H1 (cell line): ENCODE results near the gene ITSN1. TPM values are rescaled to one million over a fixed set of nuclear protein-coding genes. Genes with fewer than 3 reads are reported as not detected.
"Not testable (repeated sequence)": the region's sequence is repeated elsewhere in the genome, so short reads cannot be mapped to it uniquely, and the experiment has no call there.

Source experiments
- CTCF ChIA-PET: fragments of 300-600 bp; sonication (Branson Sonifier 250); formaldehyde crosslinking; loops from one replicate; lab custom pipeline; 2021; ENCODE audit not compliant: partially characterized antibody; lab: Charles Lee
- POLR2A ChIA-PET: fragments of 300-600 bp; sonication (Branson Sonifier 250); formaldehyde crosslinking; loops from one replicate; lab custom pipeline; 2021; ENCODE audit warnings: inconsistent platforms; ENCODE audit not compliant: partially characterized antibody; lab: Charles Lee
- DNase-seq, 2 experiments: peaks; one replicate each; pipeline versions ENCODE4 v3.0.0 to v3.0.0-alpha.2; 2010 to 2022; ENCODE audit warnings: low spot score in 2 of 2, low read depth in 1 of 2, mixed read lengths in 1 of 2
- FAIRE-seq: peaks from 2 replicates; lab custom pipeline; 2011; peaks lifted over from hg19 to GRCh38; lab: Jason Lieb, UNC
- H2AFZ ChIP-seq: 2 replicates; pipeline ENCODE4 v1.8.1; 2012; ENCODE audit warnings: low read length, inconsistent platforms
- H2AK5ac ChIP-seq: 2 replicates; pipeline ENCODE4 v1.6.1; 2013; ENCODE audit warnings: low read depth, low read length
- H2BK120ac ChIP-seq: replicated peaks from 2 replicates; pipeline ENCODE3; 2013; ENCODE audit warnings: low read depth, low read length, inconsistent platforms
- H2BK12ac ChIP-seq: 2 replicates; pipeline ENCODE4 v1.6.1; 2013; ENCODE audit warnings: low read depth, low read length
- H2BK15ac ChIP-seq: 2 replicates; pipeline ENCODE4 v1.6.1; 2013; ENCODE audit warnings: low read length
- H2BK20ac ChIP-seq: 2 replicates; pipeline ENCODE4 v1.6.1; 2013; ENCODE audit warnings: low read length
- H2BK5ac ChIP-seq: 2 replicates; pipeline ENCODE4 v1.6.1; 2013; ENCODE audit warnings: low read depth, low read length
- H3K14ac ChIP-seq: 2 replicates; pipeline ENCODE4 v1.6.1; 2013; ENCODE audit warnings: inconsistent platforms; ENCODE audit not compliant: insufficient read length
- H3K18ac ChIP-seq: 2 replicates; pipeline ENCODE4 v1.6.1; 2013; ENCODE audit warnings: low read length; ENCODE audit errors: extremely low read depth
- H3K23ac ChIP-seq: 2 replicates; pipeline ENCODE4 v1.6.1; 2013; ENCODE audit warnings: inconsistent platforms; ENCODE audit not compliant: insufficient read length
- H3K23me2 ChIP-seq: 2 replicates; pipeline ENCODE4 v1.6.1; 2013; ENCODE audit warnings: low read depth, low read length
- H3K27ac ChIP-seq: 2 replicates; pipeline ENCODE4 v1.6.1; 2011; ENCODE audit warnings: low read depth, low read length, inconsistent platforms
- H3K27me3 ChIP-seq, 4 experiments: replicated peaks in 1 of 4; 1 replicate in 1 of 4; 2 replicates in 3 of 4; pipeline versions ENCODE4 v1.6.1 to v1.8.1; 2011 to 2013; ENCODE audit warnings: low read length in 3 of 4, mild to moderate bottlenecking in 3 of 4, inconsistent platforms in 2 of 4, mixed read lengths in 2 of 4, moderate library complexity in 1 of 4; ENCODE audit not compliant: control insufficient read depth in 3 of 4, insufficient read depth in 3 of 4; ENCODE audit errors: extremely low read depth in 1 of 4
- H3K36me3 ChIP-seq, 4 experiments: 2 replicates each; pipeline versions ENCODE4 v1.6.1 to v1.8.1; 2011 to 2013; ENCODE audit warnings: mild to moderate bottlenecking in 4 of 4, low read length in 3 of 4, moderate library complexity in 2 of 4, control low read depth in 1 of 4, inconsistent platforms in 1 of 4; ENCODE audit not compliant: insufficient read depth in 4 of 4, control insufficient read depth in 2 of 4
- H3K4ac ChIP-seq: replicated peaks from 2 replicates; pipeline ENCODE3; 2013; ENCODE audit warnings: low read length, low read depth, mixed read lengths, inconsistent platforms; ENCODE audit not compliant: insufficient read length
- H3K4me1 ChIP-seq, 4 experiments: replicated peaks in 1 of 4; 1 replicate in 1 of 4; 2 replicates in 3 of 4; pipeline versions ENCODE4 v1.6.1 to v1.8.1; 2011 to 2013; ENCODE audit warnings: low read length in 3 of 4, inconsistent platforms in 2 of 4, mixed read lengths in 1 of 4; ENCODE audit not compliant: insufficient read depth in 4 of 4, control insufficient read depth in 3 of 4
- H3K4me2 ChIP-seq, 2 experiments: 2 replicates each; pipeline versions ENCODE4 v1.6.1 to v1.8.1; 2011 to 2013; ENCODE audit warnings: low read depth in 2 of 2, low read length in 2 of 2, control low read depth in 1 of 2, inconsistent platforms in 1 of 2, mild to moderate bottlenecking in 1 of 2; ENCODE audit not compliant: insufficient read depth in 1 of 2
- H3K4me3 ChIP-seq, 4 experiments: fragments of 200-600, 300-600 bp in 1 of 4; sonication (generic), shearing (Covaris generic), sonication (Bioruptor Twin) in 1 of 4; 2 replicates each; pipeline versions ENCODE4 v1.5.1 to v1.8.1; 2011 to 2016; ENCODE audit warnings: low read length in 4 of 4, low read depth in 3 of 4, control low read depth in 2 of 4, inconsistent platforms in 2 of 4, mild to moderate bottlenecking in 2 of 4, mixed read lengths in 1 of 4, moderate library complexity in 1 of 4; ENCODE audit not compliant: insufficient read depth in 2 of 4; ENCODE audit errors: extremely low read depth in 1 of 4
- H3K56ac ChIP-seq: replicated peaks from 2 replicates; pipeline ENCODE3; 2013; ENCODE audit warnings: low read depth, mild to moderate bottlenecking, mixed read lengths, low read length, inconsistent platforms; ENCODE audit not compliant: insufficient read length
- H3K79me1 ChIP-seq: 2 replicates; pipeline ENCODE4 v1.6.1; 2013; ENCODE audit warnings: low read depth, low read length, control low read depth
- H3K79me2 ChIP-seq, 2 experiments: 2 replicates each; pipeline versions ENCODE4 v1.6.1 to v1.8.1; 2012 to 2013; ENCODE audit warnings: low read length in 2 of 2, mild to moderate bottlenecking in 2 of 2, inconsistent platforms in 1 of 2; ENCODE audit not compliant: insufficient read depth in 2 of 2, control insufficient read depth in 1 of 2
- H3K9ac ChIP-seq, 4 experiments: replicated peaks in 1 of 4; 1 replicate in 1 of 4; 2 replicates in 3 of 4; pipeline versions ENCODE4 v1.6.1 to v1.8.1; 2011 to 2013; ENCODE audit warnings: low read depth in 3 of 4, low read length in 3 of 4, control low read depth in 2 of 4, mild to moderate bottlenecking in 2 of 4, moderate library complexity in 2 of 4, inconsistent platforms in 1 of 4; ENCODE audit errors: extremely low read depth in 1 of 4
- H3K9me3 ChIP-seq, 2 experiments: 2 replicates each; pipeline versions ENCODE4 v1.6.1 to v1.8.1; 2012 to 2013; ENCODE audit warnings: mild to moderate bottlenecking in 2 of 2, moderate library complexity in 2 of 2, control low read depth in 1 of 2, inconsistent platforms in 1 of 2, low read depth in 1 of 2, low read length in 1 of 2, mixed read lengths in 1 of 2; ENCODE audit not compliant: insufficient read depth in 2 of 2
- H4K20me1 ChIP-seq, 2 experiments: replicated peaks in 1 of 2; 2 replicates each; pipeline versions ENCODE3 to v1.8.1; 2011 to 2013; ENCODE audit warnings: inconsistent platforms in 2 of 2, low read length in 2 of 2, mild to moderate bottlenecking in 1 of 2; ENCODE audit not compliant: insufficient read depth in 2 of 2, control insufficient read depth in 1 of 2
- H4K5ac ChIP-seq: 2 replicates; pipeline ENCODE4 v1.6.1; 2013; ENCODE audit warnings: low read length, low read depth, mixed read lengths, inconsistent platforms; ENCODE audit not compliant: insufficient read length
- H4K8ac ChIP-seq: 2 replicates; pipeline ENCODE4 v1.8.0; 2013; ENCODE audit warnings: mild to moderate bottlenecking, moderate library complexity, low read length, inconsistent platforms; ENCODE audit not compliant: insufficient read depth; ENCODE audit errors: extremely low read depth
- H4K91ac ChIP-seq: replicated peaks from 2 replicates; pipeline ENCODE3; 2013; ENCODE audit warnings: low read length, mixed read lengths, inconsistent platforms; ENCODE audit not compliant: insufficient read length
- SP1 ChIP-seq: IDR thresholded peaks from 2 replicates; pipeline ENCODE4 v1.6.1; 2011; ENCODE audit warnings: low read depth, low read length
- WGBS, 2 experiments: shearing (Covaris generic) in 1 of 2; methylation state at CpG; one replicate each; pipeline versions ENCODE4 v1.1.6 to v1.1.7; 2013 to 2015; ENCODE audit warnings: low lambda C conversion rate in 2 of 2, mixed read lengths in 2 of 2, inconsistent platforms in 1 of 2, low coverage in 1 of 2, missing lambda C conversion rate in 1 of 2; ENCODE audit not compliant: insufficient replicate concordance in 2 of 2, insufficient coverage in 1 of 2, insufficient read length in 1 of 2; ENCODE audit errors: extremely low coverage in 1 of 2, missing lambda C conversion rate in 1 of 2; 5-methylcytosine and 5-hydroxymethylcytosine counted together
- polyA plus RNA-seq, 7 experiments: library from polyadenylated mRNA; depleted of rRNA in 3 of 7; stranded (reverse) in 5 of 7; unstranded in 2 of 7; fragments of >200 nt in 5 of 7; fragments of 200-250 nt in 2 of 7; gene quantifications; 1 replicate in 5 of 7; 2 replicates in 1 of 7; 4 replicates in 1 of 7; pipeline versions ENCODE4 v1.2.1 to v1.2.3, GENCODE V29; 2011 to 2013; ENCODE audit warnings: missing spikeins in 2 of 7, mixed read lengths in 2 of 7
- total RNA-seq: library from RNA; stranded (reverse); fragmentation: NEBNext Ultra II Directional; extraction: Animal tissue kit (Norgen Biotek cat#: 25700); gene quantifications from 2 replicates; pipeline ENCODE4 v1.2.1, GENCODE V29; 2021
- TF ChIP-seq, protein P1 (sequence below): IDR thresholded peaks from 2 replicates; pipeline ENCODE4 v1.6.1; 2012; ENCODE audit warnings: inconsistent platforms

Gene ITSN1
- total and polyA plus RNA-seq, 2 of the 8 experiments (the other 6 are each of a cell fraction or from before 2014, with no cell fraction given): 60.8 to 78.1 TPM

DNA sequence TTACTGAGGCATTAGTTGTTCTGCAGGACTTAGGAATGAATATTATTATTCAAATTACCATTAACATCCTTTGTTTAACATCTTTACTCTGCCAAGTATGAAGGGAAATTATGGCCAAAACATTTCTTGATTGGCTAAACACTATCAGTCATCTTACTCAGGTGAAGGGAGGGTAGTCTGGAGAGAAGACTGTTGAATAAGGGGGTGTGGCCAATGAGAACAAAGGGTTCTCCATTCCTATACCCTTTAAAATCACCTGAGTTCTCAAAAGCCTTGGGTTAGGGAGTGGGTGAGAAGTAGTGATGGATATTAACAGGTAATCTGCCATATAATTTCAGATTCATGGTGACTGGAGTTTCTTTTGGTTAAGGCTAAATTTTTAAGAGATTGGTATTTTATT is 20.0 kb upstream of the ITSN1 start (continued):
- TF ChIP-seq SP1: no peak
- TF ChIP-seq, protein P1, sequence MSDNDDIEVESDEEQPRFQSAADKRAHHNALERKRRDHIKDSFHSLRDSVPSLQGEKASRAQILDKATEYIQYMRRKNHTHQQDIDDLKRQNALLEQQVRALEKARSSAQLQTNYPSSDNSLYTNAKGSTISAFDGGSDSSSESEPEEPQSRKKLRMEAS: no peak

DNA sequence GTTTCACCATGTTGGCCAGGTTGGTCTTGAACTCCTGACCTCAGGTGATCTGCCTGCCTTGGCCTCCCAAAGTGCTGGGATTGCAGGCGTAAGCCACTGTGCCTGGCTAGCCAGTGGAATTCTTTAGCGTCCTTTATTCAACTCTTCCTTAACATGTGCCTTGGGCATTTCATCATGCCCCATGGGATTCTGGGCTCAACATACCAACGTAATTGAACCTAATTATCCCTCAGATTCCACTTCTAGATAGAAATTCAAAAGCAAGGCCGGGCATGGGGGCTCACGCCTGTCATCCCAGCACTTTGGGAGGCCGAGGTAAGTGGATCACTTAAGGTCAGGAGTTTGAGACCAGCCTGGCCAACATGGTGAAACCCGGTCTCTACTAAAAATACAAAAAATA is 16.1 kb upstream of the ITSN1 start:
- not testable (repeated sequence) for H4K5ac ChIP-seq, H2BK5ac ChIP-seq, H2BK15ac ChIP-seq, H3K23me2 ChIP-seq, H3K23ac ChIP-seq, H3K14ac ChIP-seq, H4K20me1 ChIP-seq, H3K79me2 ChIP-seq, H4K8ac ChIP-seq, H3K79me1 ChIP-seq, H2BK20ac ChIP-seq, H2BK12ac ChIP-seq, H2BK120ac ChIP-seq, H3K4ac ChIP-seq, H3K9ac ChIP-seq, DNase-seq, FAIRE-seq, H3K27ac ChIP-seq, H3K27me3 ChIP-seq, H3K18ac ChIP-seq, H3K4me3 ChIP-seq, H3K4me1 ChIP-seq, H3K36me3 ChIP-seq, H4K91ac ChIP-seq, H3K4me2 ChIP-seq, H3K9me3 ChIP-seq, H3K56ac ChIP-seq, H2AK5ac ChIP-seq, H2AFZ ChIP-seq
- ChIA-PET POLR2A (interaction anchor here (0.6 to 1.0 kb wide), 2 partner anchors 11 to 103 kb away, joined by 3 read pairs; no protein-coding TSS in a partner anchor), CTCF (interaction anchor here (0.6 to 3.0 kb wide), 4 partner anchors 13 to 499 kb away, joined by 3 to 12 read pairs (median 4); no protein-coding TSS in a partner anchor)
- WGBS, 2 experiments: 80% methylated on average over 7 of the region's 7 CpGs; no CpG with 5 or more reads in 1 of the 2 experiments
